Measurements from ENCODE around the gene CLMP. TPM values are rescaled to one million over a fixed set of nuclear protein-coding genes. Genes with fewer than 3 reads are reported as not detected.

The CLMP gene
- polyA plus RNA-seq, 3 donors = 0.33 TPM; not detected in 2

GRCh38 chr11:123187248-123187647, 7.8 kb downstream of the CLMP start:
- no peaks in the 10 kb centered on the region for H3K36me3 ChIP-seq (replicated peaks in 1 of 2; ENCODE audit: control insufficient read depth in 1 of 2, insufficient read depth in 2 of 2, low read length in 2 of 2)
- TF ChIP-seq, protein P1, sequence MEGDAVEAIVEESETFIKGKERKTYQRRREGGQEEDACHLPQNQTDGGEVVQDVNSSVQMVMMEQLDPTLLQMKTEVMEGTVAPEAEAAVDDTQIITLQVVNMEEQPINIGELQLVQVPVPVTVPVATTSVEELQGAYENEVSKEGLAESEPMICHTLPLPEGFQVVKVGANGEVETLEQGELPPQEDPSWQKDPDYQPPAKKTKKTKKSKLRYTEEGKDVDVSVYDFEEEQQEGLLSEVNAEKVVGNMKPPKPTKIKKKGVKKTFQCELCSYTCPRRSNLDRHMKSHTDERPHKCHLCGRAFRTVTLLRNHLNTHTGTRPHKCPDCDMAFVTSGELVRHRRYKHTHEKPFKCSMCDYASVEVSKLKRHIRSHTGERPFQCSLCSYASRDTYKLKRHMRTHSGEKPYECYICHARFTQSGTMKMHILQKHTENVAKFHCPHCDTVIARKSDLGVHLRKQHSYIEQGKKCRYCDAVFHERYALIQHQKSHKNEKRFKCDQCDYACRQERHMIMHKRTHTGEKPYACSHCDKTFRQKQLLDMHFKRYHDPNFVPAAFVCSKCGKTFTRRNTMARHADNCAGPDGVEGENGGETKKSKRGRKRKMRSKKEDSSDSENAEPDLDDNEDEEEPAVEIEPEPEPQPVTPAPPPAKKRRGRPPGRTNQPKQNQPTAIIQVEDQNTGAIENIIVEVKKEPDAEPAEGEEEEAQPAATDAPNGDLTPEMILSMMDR (IDR thresholded peaks at IDR 0.05) = no peak
- no peaks in the 10 kb centered on the region for H3K36me3 Mint-ChIP-seq
- H3K27ac Mint-ChIP-seq = peak overlapping the region in 1 of 7 donors; percentile 19
- H3K4me1 ChIP-seq (ENCODE audit: control insufficient read depth in 1 of 2, insufficient read depth in 2 of 2, low read length in 2 of 2) = no peaks in the 10 kb centered on the region
- no peak overlapping the region for H3K4me3 ChIP-seq (replicated peaks in 1 of 3; ENCODE audit: low read depth in 2 of 3, low read length in 3 of 3)
- peaks cover 22 to 52% (median 29%) of the 10 kb centered on the region in 3 donors for H3K27me3 Mint-ChIP-seq (ENCODE audit: low read depth in 3 of 3)
- H4K20me1 ChIP-seq (ENCODE audit: insufficient read depth, low read length) = no peaks in the 10 kb centered on the region
- H3K27ac ChIP-seq (ENCODE audit: low read depth in 1 of 2, low read length in 2 of 2) = no peak overlapping the region
- H3K79me2 ChIP-seq (ENCODE audit: insufficient read depth, low read length) = no peaks in the 10 kb centered on the region
- no peak overlapping the region for H3K4me3 Mint-ChIP-seq
- no peak overlapping the region for H3K9ac ChIP-seq (ENCODE audit: insufficient read depth, low read length, poor library complexity, severe bottlenecking)
- H2AFZ ChIP-seq (ENCODE audit: insufficient read depth, low read depth, low read length, poor library complexity, severe bottlenecking) = no peak overlapping the region
- H3K4me2 ChIP-seq (replicated peaks; ENCODE audit: extremely low read depth, low read length, poor library complexity, severe bottlenecking) = no peak overlapping the region
- intact Hi-C loops (cut with micrococcal nuclease) = no loop called here
- no peak for DNase-seq
- no peaks in the 10 kb centered on the region for H3K9me3 ChIP-seq (replicated peaks in 1 of 2; ENCODE audit: control insufficient read depth in 1 of 2, insufficient read depth in 1 of 2, low read length in 2 of 2)
- no peaks in the 10 kb centered on the region for H3K4me1 Mint-ChIP-seq
- 100% methylated on average over 1 of the region's 4 CpGs for WGBS (ENCODE audit: insufficient coverage)
- H3K9me3 Mint-ChIP-seq = peaks cover 0 to 4% (median 0%) of the 10 kb centered on the region in 7 donors
- peaks cover 28 to 44% of the 10 kb centered on the region in 2 donors for H3K27me3 ChIP-seq (ENCODE audit: control insufficient read depth in 2 of 2, insufficient read depth in 2 of 2, low read length in 2 of 2)

DNA sequence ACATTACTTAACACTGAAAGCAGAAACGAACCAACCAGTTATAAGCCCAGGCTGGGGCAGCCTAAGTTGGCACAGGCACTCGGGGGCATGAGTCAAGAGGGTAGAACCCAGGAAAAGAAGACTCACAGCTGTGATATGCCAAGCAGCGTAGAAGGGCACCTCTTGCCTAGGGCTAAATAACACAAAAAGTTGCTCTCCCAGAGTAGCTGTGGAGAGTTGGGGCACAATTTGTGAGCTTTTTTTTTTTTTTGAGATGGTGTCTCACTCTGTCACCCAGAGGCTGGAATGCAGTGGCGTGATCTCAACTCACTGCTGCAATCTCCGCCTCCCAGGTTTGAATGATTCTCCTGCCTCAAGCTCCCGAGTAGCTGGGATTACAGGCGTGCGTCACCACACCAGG, 8.8 kb downstream of the CLMP start:
- Histone ChIP-seq H3K4me1 (ENCODE audit: control insufficient read depth in 1 of 2, insufficient read depth in 2 of 2, low read length in 2 of 2) (no peaks in the 10 kb centered on the region), H3K9ac (ENCODE audit: insufficient read depth, low read length, poor library complexity, severe bottlenecking) (no peak overlapping the region), H4K20me1 (ENCODE audit: insufficient read depth, low read length) (no peaks in the 10 kb centered on the region), H3K27ac (ENCODE audit: low read depth in 1 of 2, low read length in 2 of 2) (no peak overlapping the region), H3K9me3 (replicated peaks in 1 of 2; ENCODE audit: control insufficient read depth in 1 of 2, insufficient read depth in 1 of 2, low read length in 2 of 2) (no peaks in the 10 kb centered on the region), H3K36me3 (replicated peaks in 1 of 2; ENCODE audit: control insufficient read depth in 1 of 2, insufficient read depth in 2 of 2, low read length in 2 of 2) (no peaks in the 10 kb centered on the region), H3K27me3 (ENCODE audit: control insufficient read depth in 2 of 2, insufficient read depth in 2 of 2, low read length in 2 of 2) (peaks cover 22 to 36% of the 10 kb centered on the region in 2 donors), H3K79me2 (ENCODE audit: insufficient read depth, low read length) (no peaks in the 10 kb centered on the region), H3K4me3 (replicated peaks in 1 of 3; ENCODE audit: low read depth in 2 of 3, low read length in 3 of 3) (no peak overlapping the region), H3K4me2 (replicated peaks; ENCODE audit: extremely low read depth, low read length, poor library complexity, severe bottlenecking) (no peak overlapping the region), H2AFZ (ENCODE audit: insufficient read depth, low read depth, low read length, poor library complexity, severe bottlenecking) (no peak overlapping the region)
- intact Hi-C loops (cut with micrococcal nuclease) = no loop called here
- TF ChIP-seq, protein P1 (IDR thresholded peaks at IDR 0.05) = no peak
- Mint-ChIP-seq H3K9me3 (no peaks in the 10 kb centered on the region), H3K4me1 (no peaks in the 10 kb centered on the region), H3K27me3 (ENCODE audit: low read depth in 3 of 3) (peaks cover 18 to 43% (median 27%) of the 10 kb centered on the region in 3 donors), H3K27ac (no peak overlapping the region), H3K36me3 (no peaks in the 10 kb centered on the region), H3K4me3 (peak overlapping the region in 1 of 2 donors; percentile 16)
- WGBS (ENCODE audit: insufficient coverage) = 85% methylated on average over 5 of the region's 8 CpGs
- DNase-seq = no peak
